A673 (cell line): ENCODE measurements around the gene RBM15B. TPM values are rescaled to one million over a fixed set of nuclear protein-coding genes. Genes with fewer than 3 reads are reported as not detected.
"Not testable (repeated sequence)": the region's sequence is repeated elsewhere in the genome, so short reads cannot be mapped to it uniquely, and the experiment has no call there.

Experiments
- BruUV-seq: library from RNA; stranded (reverse); fragments of 400-500 nt; replicated peaks from 2 replicates; lab custom pipeline; 2021; lab: Mats Ljungman, UMichigan
- CTCF ChIA-PET: fragments of 300-600 bp; sonication (Branson Sonifier 250); formaldehyde crosslinking; loops from one replicate; lab custom pipeline; 2022; ENCODE audit warnings: antibody characterized with exemption; lab: Charles Lee
- POLR2A ChIA-PET: fragments of 300-600 bp; sonication (Branson Sonifier 250); formaldehyde crosslinking; loops from one replicate; lab custom pipeline; 2022; ENCODE audit warnings: antibody characterized with exemption; ENCODE audit not compliant: low non-redundant PET; lab: Charles Lee
- DNase-seq: peaks from one replicate; pipeline ENCODE4 v3.0.0-alpha.2; 2015; ENCODE audit warnings: low spot score
- H3K27ac ChIP-seq: fragments of 200-600 bp; sonication (generic); 2 replicates; pipeline ENCODE4 v1.5.1; 2016; ENCODE audit warnings: mixed run types, low read depth, mild to moderate bottlenecking, mixed read lengths, antibody characterized with exemption, low read length; ENCODE audit not compliant: poor library complexity, severe bottlenecking
- H3K27me3 ChIP-seq: fragments of 200-600 bp; sonication (generic); replicated peaks from 2 replicates; pipeline ENCODE4 v1.6.1; 2017; ENCODE audit warnings: mixed run types, low read depth, mild to moderate bottlenecking, mixed read lengths, antibody characterized with exemption, low read length; ENCODE audit not compliant: insufficient read depth, poor library complexity
- H3K36me3 ChIP-seq: fragments of 200-600 bp; sonication (generic); 2 replicates; pipeline ENCODE4 v1.6.1; 2016; ENCODE audit warnings: mixed run types, mild to moderate bottlenecking, mixed read lengths, antibody characterized with exemption, low read length; ENCODE audit not compliant: insufficient read depth, poor library complexity, severe bottlenecking
- H3K4me1 ChIP-seq: fragments of 200-600 bp; sonication (generic); 2 replicates; pipeline ENCODE4 v1.6.1; 2017; ENCODE audit warnings: mixed run types, mild to moderate bottlenecking, mixed read lengths, antibody characterized with exemption, low read length; ENCODE audit not compliant: insufficient read depth, poor library complexity, severe bottlenecking
- H3K4me3 ChIP-seq: fragments of 200-600 bp; sonication (generic); 2 replicates; pipeline ENCODE4 v1.5.1; 2016; ENCODE audit warnings: low read depth, mixed run types, mild to moderate bottlenecking, mixed read lengths, low read length; ENCODE audit not compliant: poor library complexity, severe bottlenecking
- H3K9me3 ChIP-seq: fragments of 200-600 bp; sonication (generic); 2 replicates; pipeline ENCODE4 v1.6.1; 2016; ENCODE audit warnings: mixed run types, low read depth, mild to moderate bottlenecking, mixed read lengths, antibody characterized with exemption, low read length; ENCODE audit not compliant: poor library complexity, severe bottlenecking
- EZH2 ChIP-seq: fragments of 200-600 bp; sonication (generic); IDR thresholded peaks from 2 replicates; pipeline ENCODE4 v1.6.1; 2017; ENCODE audit warnings: borderline replicate concordance, low read depth, mild to moderate bottlenecking, mixed read lengths, antibody characterized with exemption, low read length; ENCODE audit not compliant: poor library complexity, severe bottlenecking
- intact Hi-C: fragments of 100-400 bp; cut with micrococcal nuclease; formaldehyde crosslinking; loops from one replicate; pipeline ENCODE4 v1.10.0; 2022; ENCODE audit not compliant: unreplicated experiment
- total RNA-seq: library from RNA; stranded (reverse); gene quantifications from 2 replicates; pipeline ENCODE4 v1.2.3, GENCODE V29; 2021
- TF ChIP-seq, protein P1 (sequence below): fragments of 300-800, 200-600 bp; sonication (generic); conservative IDR thresholded peaks from 2 replicates; pipeline ENCODE4 v1.5.1; 2017; ENCODE audit warnings: low read depth, mild to moderate bottlenecking, antibody characterized with exemption, low read length, moderate library complexity, mixed read lengths

Gene RBM15B
- total RNA-seq, 1 experiment from 2014 or later: 26.8 TPM

DNA sequence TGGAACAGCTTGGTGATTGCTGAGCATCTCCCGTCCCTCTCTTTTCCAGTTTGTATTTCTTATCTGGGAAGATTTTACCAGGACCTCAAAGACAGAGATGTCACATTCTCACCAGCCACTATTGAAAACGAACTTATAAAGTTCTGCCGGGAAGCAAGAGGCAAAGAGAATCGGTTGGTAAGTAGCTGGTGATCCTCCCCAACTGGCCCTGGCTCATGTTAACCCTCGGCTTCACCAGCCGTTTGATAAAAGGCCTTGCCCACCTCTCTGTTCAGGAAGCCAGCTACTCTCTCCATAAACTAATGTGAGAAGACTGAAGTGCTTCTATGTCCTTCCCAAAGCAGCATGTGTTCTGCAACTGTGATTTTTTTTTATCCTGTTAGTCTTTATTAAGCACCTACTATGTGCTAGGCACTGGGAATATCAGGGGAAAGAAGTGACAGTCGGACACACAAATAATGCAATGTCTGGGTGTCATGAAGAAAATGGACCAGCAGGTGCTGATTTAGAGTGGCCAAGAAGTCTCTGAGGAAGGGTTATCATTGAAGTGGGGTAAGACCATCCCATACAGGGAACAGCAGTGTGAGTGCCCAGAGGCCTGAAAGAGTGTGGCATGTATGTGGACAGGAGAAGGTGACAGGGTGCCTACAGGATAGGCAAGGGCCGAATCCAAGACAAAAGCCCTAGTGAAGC, 4.8 kb upstream of the RBM15B start:
- H3K4me3 ChIP-seq: peak overlapping the region; percentile 79
- H3K36me3 ChIP-seq: peaks cover 24% of the 10 kb centered on the region
- no peaks in the 10 kb centered on the region for H3K27me3 ChIP-seq
- intact Hi-C loops: loop anchor here (5.0 kb wide), 3 partner anchors 296 to 819 kb away; partner anchors contain the start of genes C3orf18, HEMK1 and MAPKAPK3
- H3K4me1 ChIP-seq: no peaks in the 10 kb centered on the region
- no peaks in the 10 kb centered on the region for H3K9me3 ChIP-seq
- no peak overlapping the region for H3K27ac ChIP-seq
- TF ChIP-seq, protein P1, sequence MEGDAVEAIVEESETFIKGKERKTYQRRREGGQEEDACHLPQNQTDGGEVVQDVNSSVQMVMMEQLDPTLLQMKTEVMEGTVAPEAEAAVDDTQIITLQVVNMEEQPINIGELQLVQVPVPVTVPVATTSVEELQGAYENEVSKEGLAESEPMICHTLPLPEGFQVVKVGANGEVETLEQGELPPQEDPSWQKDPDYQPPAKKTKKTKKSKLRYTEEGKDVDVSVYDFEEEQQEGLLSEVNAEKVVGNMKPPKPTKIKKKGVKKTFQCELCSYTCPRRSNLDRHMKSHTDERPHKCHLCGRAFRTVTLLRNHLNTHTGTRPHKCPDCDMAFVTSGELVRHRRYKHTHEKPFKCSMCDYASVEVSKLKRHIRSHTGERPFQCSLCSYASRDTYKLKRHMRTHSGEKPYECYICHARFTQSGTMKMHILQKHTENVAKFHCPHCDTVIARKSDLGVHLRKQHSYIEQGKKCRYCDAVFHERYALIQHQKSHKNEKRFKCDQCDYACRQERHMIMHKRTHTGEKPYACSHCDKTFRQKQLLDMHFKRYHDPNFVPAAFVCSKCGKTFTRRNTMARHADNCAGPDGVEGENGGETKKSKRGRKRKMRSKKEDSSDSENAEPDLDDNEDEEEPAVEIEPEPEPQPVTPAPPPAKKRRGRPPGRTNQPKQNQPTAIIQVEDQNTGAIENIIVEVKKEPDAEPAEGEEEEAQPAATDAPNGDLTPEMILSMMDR: no peak
- TF ChIP-seq EZH2: no peak
- BruUV-seq: TSS peak; percentile 46
- ChIA-PET POLR2A (no interaction called here), CTCF (no interaction called here)
- no peak for DNase-seq

DNA sequence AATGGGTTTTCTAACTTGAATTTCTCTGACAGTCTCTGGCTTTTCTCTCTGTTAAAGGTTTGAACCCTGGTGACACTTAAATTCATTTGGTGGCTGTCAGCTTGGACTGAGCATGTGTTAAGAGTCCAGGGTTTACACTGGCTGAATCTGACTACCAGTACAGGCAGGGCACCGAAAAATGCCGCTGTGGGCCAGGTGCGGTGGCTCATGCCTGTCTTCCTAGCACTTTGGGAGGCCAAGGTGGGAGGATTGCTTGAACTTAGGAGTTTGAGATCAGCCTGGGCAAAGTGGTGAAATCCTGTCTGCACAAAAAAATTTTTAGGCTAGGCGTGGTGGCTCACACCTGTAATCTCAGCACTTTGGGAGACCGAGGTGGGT, 4.2 kb upstream of the RBM15B start:
- no TSS peak for BruUV-seq
- ChIA-PET POLR2A (no interaction called here), CTCF (no interaction called here)
- no peak for DNase-seq
- intact Hi-C loops: loop anchor here (5.0 kb wide), 3 partner anchors 295 to 820 kb away; partner anchors contain the start of genes C3orf18, HEMK1 and MAPKAPK3
- Histone ChIP-seq H3K4me3 (peak overlapping the region; percentile 79), H3K27ac (no peak overlapping the region), H3K4me1 (no peaks in the 10 kb centered on the region), H3K9me3 (no peaks in the 10 kb centered on the region), H3K27me3 (no peaks in the 10 kb centered on the region), H3K36me3 (peaks cover 24% of the 10 kb centered on the region)
- no peak for TF ChIP-seq EZH2
- TF ChIP-seq, protein P1: no peak

DNA sequence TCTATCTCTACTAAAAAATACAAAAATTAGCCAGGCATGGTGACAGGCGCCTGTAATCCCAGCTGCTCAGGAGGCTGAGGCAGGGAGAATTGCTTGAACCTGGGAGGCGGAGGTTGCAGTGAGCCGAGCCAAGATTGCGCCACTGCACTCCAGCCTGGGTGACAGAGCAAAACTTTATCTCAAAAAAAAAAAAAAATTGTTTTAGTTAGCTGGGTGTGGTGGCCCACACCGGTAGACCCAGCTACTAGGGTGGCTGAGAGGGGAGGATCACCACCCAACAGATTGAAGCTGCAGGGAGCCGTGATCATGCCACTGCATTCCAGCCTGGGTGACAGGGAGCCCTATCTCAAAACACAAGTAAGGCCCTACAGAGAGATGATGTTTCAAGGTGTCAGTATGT, 3.8 kb upstream of the RBM15B start:
- BruUV-seq, H3K4me3 ChIP-seq, H3K9me3 ChIP-seq, H3K4me1 ChIP-seq, CTCF ChIA-PET, H3K27me3 ChIP-seq, H3K27ac ChIP-seq, DNase-seq, POLR2A ChIA-PET: not testable (repeated sequence)
- intact Hi-C loops: loop anchor here (5.0 kb wide), 3 partner anchors 295 to 820 kb away; partner anchors contain the start of genes C3orf18, HEMK1 and MAPKAPK3
- H3K36me3 ChIP-seq: peaks cover 25% of the 10 kb centered on the region
